ENCODE results near the gene PROX1.

Gene PROX1

DNA sequence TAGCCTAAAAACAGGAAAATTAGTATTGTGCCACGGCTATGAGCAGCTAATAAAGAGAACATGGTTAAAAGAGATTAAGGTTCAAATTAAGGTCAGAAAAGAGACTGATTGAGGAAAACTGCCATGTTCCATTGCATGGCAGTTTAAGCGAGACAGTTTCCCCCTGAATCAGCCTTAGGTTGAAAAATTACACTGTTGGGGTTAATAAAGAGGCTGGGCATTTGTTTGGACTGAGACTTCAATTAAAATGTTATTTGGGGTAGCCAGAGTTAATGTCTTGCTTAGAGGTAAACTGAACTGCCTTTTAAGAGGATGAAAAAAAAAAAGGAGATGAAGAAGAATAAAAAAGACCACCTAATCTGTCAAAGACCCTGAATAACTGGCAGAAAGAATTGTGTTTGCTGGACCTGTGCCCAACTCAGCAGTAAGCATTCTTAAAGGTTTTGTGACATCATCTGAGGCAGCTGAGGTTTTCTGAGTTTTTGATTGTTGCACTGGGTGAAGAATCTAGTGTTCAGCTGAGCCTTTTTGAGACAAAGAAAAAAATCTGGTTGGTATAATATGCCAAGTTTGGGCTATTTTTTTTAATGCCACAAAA is 17.7 kb upstream of the PROX1 start:
- no peak overlapping the region for H3K27ac Mint-ChIP-seq
- no peaks in the 10 kb centered on the region for H3K4me1 Mint-ChIP-seq (ENCODE audit: low read depth)
- H3K9me3 Mint-ChIP-seq: no peaks in the 10 kb centered on the region
- peaks cover 14% of the 10 kb centered on the region for H3K27me3 Mint-ChIP-seq
- H3K4me3 Mint-ChIP-seq: no peak overlapping the region
- H3K36me3 Mint-ChIP-seq (ENCODE audit: low read depth): no peaks in the 10 kb centered on the region
- no peak for DNase-seq

DNA sequence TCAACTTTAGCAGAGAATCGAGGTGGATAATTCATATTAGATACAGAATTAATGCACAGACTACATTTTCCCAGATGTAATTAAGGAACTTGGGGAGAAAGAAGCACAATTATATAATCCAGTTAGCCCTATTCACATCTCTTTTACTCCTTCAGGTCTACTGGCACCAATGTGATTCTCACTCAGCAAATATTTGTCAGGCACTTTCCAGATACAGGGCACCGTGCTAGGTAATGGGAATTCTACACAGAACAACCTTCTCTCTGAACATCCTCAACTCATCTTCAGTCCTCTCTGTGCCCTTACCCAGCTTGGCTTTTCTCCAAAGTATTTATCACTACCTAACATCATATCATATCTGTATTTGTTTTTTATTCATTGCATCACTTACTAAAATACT is 15.6 kb upstream of the PROX1 start:
- Mint-ChIP-seq H3K9me3 (no peaks in the 10 kb centered on the region), H3K36me3 (ENCODE audit: low read depth) (no peaks in the 10 kb centered on the region), H3K4me1 (ENCODE audit: low read depth) (no peaks in the 10 kb centered on the region)

DNA sequence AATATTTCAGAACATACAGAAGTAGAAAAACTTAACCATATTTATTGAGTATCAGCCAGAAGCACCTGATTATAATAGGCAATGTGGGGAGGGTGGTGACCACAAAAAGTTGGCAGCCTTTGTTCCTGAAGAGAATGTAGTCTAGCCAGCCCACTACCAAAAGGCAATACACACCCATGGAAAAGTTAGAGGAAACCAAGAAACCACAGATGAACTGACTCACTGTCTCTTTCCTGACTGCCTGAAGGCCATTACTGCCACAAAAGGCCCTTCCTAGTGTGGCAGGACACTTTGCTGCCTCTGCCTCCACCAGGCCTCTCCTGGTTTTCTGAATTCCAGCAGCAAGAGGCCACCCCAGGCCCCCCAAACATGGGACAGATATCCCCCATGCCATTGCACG is 14.6 kb upstream of the PROX1 start:
- H3K4me3 Mint-ChIP-seq: no peak overlapping the region
- peaks cover 35% of the 10 kb centered on the region for H3K27me3 Mint-ChIP-seq
- DNase-seq: no peak
- no peaks in the 10 kb centered on the region for H3K9me3 Mint-ChIP-seq
- H3K36me3 Mint-ChIP-seq (ENCODE audit: low read depth): no peaks in the 10 kb centered on the region
- no peaks in the 10 kb centered on the region for H3K4me1 Mint-ChIP-seq (ENCODE audit: low read depth)
- no peak overlapping the region for H3K27ac Mint-ChIP-seq

More for the DNA sequence above, 15.6 kb upstream of the PROX1 start:
- Mint-ChIP-seq H3K4me3 (no peak overlapping the region), H3K27ac (no peak overlapping the region), H3K27me3 (peaks cover 26% of the 10 kb centered on the region)
- no peak for DNase-seq

DNA sequence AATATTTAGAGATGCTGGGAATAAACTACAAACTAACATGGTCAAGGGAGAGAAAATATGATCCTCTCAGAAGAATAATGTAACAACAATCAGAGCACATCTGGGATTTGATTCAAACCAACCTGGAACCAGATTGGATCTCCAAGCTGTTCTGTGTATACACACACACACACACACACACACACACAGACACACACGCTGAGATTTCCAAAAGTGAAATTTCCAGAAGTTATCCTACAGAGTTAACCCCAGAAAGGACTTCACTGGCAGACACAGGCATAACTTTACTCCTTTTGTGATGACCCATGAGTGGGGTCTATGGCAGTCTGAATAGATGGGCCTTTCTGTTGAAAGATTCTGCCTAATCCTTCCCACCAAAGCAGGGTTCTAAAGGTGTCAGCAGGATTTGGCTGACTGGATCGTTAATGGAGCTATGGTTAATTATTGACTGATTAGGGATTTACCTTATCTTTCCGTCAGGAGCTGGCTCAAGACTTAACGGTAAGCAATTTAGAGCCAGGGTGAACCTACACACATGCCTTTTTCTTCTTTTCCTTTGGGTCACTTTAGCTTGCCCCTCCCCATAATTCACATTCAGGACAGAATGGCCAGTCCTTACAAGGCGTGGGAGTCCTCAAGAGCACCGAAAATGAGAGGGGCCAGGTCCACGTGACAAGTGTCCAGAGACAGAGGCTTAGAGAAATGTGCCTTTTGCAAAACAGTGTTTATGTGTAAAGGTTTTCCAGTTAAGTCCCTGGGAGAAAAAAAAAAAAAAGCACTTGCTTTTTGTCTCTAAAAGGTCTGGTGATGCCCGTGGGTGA is 10.9 kb upstream of the PROX1 start:
- peaks cover 7% of the 10 kb centered on the region for H3K4me1 Mint-ChIP-seq (ENCODE audit: low read depth)
- no peak overlapping the region for H3K27ac Mint-ChIP-seq
- peaks cover 58% of the 10 kb centered on the region for H3K27me3 Mint-ChIP-seq
- H3K9me3 Mint-ChIP-seq: peaks cover 3% of the 10 kb centered on the region
- H3K4me3 Mint-ChIP-seq: no peak overlapping the region
- no peaks in the 10 kb centered on the region for H3K36me3 Mint-ChIP-seq (ENCODE audit: low read depth)
- DNase-seq: no peak

DNA sequence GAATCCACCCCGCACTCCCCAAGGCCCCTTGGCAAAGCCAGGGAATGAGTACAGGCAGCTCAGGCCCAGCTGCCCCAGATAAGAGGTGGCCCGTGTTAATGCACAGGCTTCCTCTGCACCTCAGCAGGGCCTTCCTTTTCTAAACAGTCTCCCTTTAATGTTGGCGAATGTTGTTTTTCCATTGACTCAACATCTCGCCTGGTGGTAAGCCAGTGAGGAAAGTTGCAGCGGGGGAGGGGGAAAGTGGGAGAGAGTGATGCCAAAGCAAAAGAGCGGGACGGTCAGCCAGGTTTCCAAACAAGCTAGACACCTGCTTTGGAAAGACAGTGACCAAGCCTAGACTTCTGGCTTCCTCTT is 10.3 kb upstream of the PROX1 start:
- no peak for DNase-seq
- Mint-ChIP-seq H3K27ac (no peak overlapping the region), H3K4me1 (ENCODE audit: low read depth) (peaks cover 9% of the 10 kb centered on the region), H3K27me3 (peaks cover 64% of the 10 kb centered on the region), H3K36me3 (ENCODE audit: low read depth) (no peaks in the 10 kb centered on the region), H3K4me3 (no peak overlapping the region), H3K9me3 (peaks cover 3% of the 10 kb centered on the region)

DNA sequence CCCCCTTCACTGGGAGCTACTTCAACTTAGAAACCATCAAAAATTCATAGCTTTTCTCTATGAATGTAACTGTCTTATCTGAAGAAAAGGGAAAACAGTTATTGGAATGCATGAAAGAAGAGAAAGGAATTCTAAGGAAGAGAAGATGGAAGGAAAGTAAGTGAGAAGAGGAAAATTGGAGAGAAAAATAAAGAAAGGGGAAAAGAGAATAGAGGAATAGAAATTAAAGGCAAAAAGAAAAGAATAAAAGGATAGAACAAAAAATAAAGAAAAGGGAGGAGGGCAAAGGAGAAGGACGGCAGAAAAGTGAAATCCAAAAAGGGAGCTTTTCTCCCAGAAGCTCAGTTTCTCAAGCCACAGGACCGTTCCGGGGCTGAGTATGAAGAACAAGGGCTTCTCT is 9.9 kb upstream of the PROX1 start:
- DNase-seq: no peak
- peaks cover 3% of the 10 kb centered on the region for H3K9me3 Mint-ChIP-seq
- peaks cover 9% of the 10 kb centered on the region for H3K4me1 Mint-ChIP-seq (ENCODE audit: low read depth)
- no peak overlapping the region for H3K27ac Mint-ChIP-seq
- H3K4me3 Mint-ChIP-seq: no peak overlapping the region
- no peaks in the 10 kb centered on the region for H3K36me3 Mint-ChIP-seq (ENCODE audit: low read depth)
- peaks cover 65% of the 10 kb centered on the region for H3K27me3 Mint-ChIP-seq

DNA sequence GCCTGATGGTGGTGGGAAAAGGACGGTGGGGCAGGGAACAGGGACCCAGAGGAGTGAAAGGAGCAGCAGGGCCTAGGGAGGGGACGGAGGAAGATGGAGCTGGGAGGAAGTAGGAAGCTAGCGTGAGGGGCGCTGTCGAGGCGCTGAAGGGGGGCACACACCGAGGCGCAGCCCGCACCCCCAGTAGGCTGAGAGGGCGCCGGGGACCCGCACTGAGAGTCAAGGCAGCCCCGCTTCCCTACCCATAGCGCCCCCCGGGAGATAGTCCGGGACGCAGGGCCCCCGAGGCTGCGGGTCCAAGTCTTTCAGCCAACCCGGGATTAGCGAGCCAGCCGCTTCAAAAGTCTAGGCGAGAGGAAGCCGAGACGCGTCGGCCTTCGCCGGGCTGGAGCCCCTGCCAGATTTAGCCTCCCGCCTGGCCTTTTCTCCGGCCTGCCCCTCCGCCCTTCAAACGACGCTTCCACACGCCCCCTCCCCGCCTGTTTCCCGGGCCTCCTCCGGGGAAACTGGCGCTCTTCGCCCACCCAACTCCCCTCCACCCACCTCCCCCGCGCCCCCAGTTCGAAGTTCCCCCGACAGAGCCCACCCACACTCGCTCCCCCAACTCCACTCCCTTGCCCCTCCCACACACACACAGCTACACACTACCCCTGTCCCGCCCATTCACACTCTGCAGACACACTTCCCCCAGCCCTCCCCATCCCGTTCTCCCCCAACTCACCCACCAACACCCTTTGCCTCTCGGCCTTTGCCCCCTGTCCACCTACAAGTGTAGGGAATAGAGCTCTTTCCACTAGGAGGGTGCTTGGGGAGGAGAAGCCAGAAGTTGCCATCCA is 7.8 kb upstream of the PROX1 start:
- Mint-ChIP-seq H3K27ac (no peak overlapping the region), H3K4me1 (ENCODE audit: low read depth) (peaks cover 21% of the 10 kb centered on the region), H3K4me3 (no peak overlapping the region), H3K9me3 (peaks cover 3% of the 10 kb centered on the region), H3K36me3 (ENCODE audit: low read depth) (no peaks in the 10 kb centered on the region), H3K27me3 (peaks cover 85% of the 10 kb centered on the region)
- no peak for DNase-seq

DNA sequence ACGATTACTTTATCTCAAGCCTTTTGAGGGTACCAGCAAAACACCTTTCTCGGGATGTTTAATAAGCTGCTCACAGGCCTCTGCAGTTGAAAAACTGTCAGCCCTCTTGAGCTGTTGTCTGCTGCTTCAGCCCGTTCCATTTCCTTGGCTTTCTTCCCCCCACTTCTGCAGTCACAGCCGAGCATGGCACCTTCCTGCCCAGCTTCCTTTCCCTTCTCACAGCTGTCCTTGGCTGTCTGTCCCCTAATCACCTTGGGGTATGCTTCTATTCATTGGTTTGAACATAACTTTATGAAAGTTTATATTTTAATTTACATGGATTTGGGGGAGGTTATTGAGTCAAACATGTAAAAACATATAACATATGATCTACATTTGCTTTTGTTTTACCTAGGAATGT is 6.9 kb upstream of the PROX1 start:
- peaks cover 3% of the 10 kb centered on the region for H3K9me3 Mint-ChIP-seq
- no peak overlapping the region for H3K27ac Mint-ChIP-seq
- no peaks in the 10 kb centered on the region for H3K36me3 Mint-ChIP-seq (ENCODE audit: low read depth)
- H3K4me1 Mint-ChIP-seq (ENCODE audit: low read depth): peaks cover 27% of the 10 kb centered on the region
- H3K27me3 Mint-ChIP-seq: peaks cover 88% of the 10 kb centered on the region
- no peak overlapping the region for H3K4me3 Mint-ChIP-seq
- DNase-seq: no peak

DNA sequence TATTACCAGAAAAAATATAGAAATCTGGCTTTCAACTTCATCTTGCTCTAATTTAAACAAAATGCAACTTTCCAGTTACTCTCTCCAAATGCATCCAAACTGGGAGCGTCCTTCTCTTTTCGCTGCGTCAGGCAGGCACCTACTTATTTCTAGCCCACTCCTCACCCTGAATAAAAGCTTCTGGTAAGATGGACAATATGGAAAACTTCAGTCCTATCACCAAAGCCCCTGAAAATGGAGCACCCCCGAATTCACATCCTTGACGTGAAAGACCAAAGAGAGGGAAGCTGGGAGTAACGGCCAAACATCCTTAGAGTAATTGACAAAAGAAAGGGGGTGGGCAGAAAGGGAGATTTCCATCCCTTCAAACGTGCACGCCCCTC is 5.5 kb upstream of the PROX1 start:
- Mint-ChIP-seq H3K4me1 (ENCODE audit: low read depth) (peaks cover 36% of the 10 kb centered on the region), H3K9me3 (peaks cover 3% of the 10 kb centered on the region), H3K36me3 (ENCODE audit: low read depth) (no peaks in the 10 kb centered on the region), H3K4me3 (no peak overlapping the region), H3K27me3 (peaks cover 92% of the 10 kb centered on the region), H3K27ac (no peak overlapping the region)
- no peak for DNase-seq

DNA sequence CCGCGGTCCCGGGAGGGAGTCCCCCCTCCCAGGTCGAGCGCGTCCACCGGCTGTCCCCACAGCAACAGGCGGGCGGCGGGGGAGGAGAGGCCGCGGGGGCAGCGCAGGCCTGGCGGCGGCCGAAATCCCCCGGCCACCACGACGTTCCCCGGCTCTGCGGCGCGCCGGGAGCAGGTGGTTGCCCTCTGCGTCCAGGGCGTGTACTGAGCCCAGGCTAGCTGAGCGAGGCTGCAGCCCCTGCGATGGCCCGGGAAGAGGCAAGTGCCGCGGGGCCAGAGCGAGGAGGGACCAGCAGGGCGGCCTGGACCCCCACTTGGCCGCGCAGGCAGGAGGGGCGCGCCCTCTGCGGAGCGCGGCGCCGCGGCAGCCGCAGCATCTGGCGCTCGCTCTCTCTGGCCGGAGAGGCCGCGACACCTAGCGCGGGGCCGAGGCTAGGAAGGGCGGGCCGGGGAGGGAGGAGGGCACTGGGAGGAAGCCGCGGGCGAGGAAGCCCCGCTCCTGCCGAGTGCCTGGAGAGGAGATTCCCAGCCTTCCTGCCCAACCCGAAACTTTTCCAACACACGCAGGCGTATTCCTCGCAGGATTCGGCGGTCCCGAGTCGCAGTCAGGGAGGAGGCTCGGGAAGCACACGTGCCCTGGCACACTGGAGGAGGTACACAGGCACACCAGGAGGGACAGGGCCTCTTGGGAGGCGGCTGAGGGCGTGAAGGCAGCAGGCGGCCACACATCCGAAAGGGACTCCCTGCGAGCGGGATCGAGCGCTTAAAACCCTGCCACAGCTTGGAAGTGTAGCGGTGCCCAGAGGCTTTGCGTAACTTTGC is 4.9 kb upstream of the PROX1 start:
- H3K27ac Mint-ChIP-seq: no peak overlapping the region
- H3K4me1 Mint-ChIP-seq (ENCODE audit: low read depth): peaks cover 39% of the 10 kb centered on the region
- peak overlapping the region; percentile 8 for H3K4me3 Mint-ChIP-seq
- peaks cover 3% of the 10 kb centered on the region for H3K9me3 Mint-ChIP-seq
- H3K27me3 Mint-ChIP-seq: peaks cover 90% of the 10 kb centered on the region
- peaks cover 2% of the 10 kb centered on the region for H3K36me3 Mint-ChIP-seq (ENCODE audit: low read depth)
- DNase-seq: no peak

DNA sequence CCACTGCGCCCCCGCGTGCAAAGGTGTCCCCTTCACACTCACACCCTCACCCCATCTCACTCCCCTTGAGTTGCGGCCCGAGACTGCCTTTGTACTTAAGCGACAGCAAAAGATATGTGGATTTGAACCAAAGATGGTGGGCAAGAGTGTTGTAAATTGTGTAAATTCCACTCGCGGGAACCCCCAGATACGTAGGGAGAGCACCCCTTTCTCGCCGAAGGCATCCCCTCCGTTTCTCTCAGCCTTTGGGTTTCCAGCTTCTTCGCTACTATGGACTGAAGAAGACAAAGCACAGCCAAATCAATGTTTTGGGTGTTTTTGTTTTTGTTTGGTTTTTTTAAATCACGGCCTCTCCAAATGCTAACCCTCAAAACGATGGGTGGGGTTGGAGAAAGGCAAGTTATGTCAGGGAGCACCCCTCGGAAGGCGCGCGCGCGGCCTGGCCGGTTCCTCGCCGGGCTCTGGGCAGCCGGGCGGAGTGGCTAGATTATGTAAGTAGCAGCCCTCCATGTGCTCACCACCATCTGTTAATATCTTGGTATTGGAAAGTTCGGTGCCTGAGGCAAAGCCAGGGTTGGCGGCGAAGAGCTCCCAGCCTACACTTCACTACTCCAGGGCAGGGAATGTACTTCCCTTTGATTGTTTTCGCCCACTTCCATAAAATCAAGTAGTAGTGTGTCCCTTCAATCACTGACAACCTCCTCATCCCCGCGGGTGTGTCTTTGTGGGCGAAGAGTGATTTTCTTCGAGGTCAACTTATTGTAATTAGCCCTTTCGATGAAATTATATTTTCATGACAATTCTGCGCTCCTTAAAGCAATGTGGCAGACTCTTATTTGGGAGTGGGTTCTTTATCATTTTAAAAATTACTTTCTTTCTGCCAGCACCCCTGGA is 4.0 kb upstream of the PROX1 start:
- H3K4me1 Mint-ChIP-seq (ENCODE audit: low read depth): peaks cover 47% of the 10 kb centered on the region
- H3K36me3 Mint-ChIP-seq (ENCODE audit: low read depth): peaks cover 2% of the 10 kb centered on the region
- peaks cover 90% of the 10 kb centered on the region for H3K27me3 Mint-ChIP-seq

DNA sequence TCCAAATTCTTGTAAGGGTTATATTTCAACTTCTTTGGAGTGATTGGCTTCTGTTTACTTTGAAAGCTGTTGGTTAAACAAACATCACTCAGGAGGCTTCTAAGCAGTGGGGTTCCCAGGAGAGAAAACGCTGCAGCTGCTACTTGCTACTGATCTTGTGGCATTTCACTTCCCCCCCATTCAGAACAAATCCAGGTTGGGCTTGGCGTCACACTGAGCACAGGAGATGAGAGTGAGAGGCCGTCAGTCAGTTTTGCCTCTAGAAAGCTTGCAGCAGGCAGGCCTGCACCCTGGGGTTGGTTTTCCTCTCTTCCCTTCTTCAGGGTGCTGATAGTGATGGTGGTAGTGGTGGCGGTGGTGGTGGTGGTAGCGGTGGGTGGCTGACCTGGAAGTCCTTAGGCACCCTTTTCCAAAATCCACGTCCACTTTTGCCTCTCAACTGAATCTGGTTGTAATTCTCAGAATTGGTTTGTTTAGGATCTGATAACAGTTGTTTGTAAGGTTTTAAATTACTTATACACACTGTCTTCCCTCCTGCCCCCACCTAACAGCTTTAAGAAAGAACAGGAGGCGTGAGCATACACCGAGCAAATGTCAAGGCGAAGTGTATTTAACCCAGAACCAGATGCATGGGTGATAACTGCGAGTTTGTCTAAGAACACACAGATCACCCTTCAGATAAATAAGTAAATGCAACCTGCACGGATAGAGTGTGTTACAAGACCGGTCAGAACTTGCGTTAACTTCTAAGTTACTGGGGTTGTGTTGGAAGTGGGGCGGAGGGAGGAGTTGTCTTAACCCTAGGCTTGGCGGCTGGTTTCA is 3.2 kb upstream of the PROX1 start:
- DNase-seq: no peak
- peaks cover 2% of the 10 kb centered on the region for H3K36me3 Mint-ChIP-seq (ENCODE audit: low read depth)
- peaks cover under 1% of the 10 kb centered on the region for H3K9me3 Mint-ChIP-seq
- H3K27ac Mint-ChIP-seq: no peak overlapping the region
- peaks cover 54% of the 10 kb centered on the region for H3K4me1 Mint-ChIP-seq (ENCODE audit: low read depth)
- peak overlapping the region; percentile 8 for H3K4me3 Mint-ChIP-seq
- peaks cover 90% of the 10 kb centered on the region for H3K27me3 Mint-ChIP-seq

More for the DNA sequence above, 4.0 kb upstream of the PROX1 start:
- Mint-ChIP-seq H3K9me3 (peaks cover 3% of the 10 kb centered on the region), H3K27ac (no peak overlapping the region), H3K4me3 (peak overlapping the region; percentile 8)
- no peak for DNase-seq

All from activated T-cell treated with anti-CD3 and anti-CD28 coated beads, Interleukin-2, amount 50 U/mL, for 24 hours (primary cell).